ENCODE measurements around the gene RTN4R. TPM values are rescaled to one million over a fixed set of nuclear protein-coding genes. Genes with fewer than 3 reads are reported as not detected.
A peak's percentile ranks its signal among the peaks of the same experiment; 100 is the strongest.
"Not testable (repeated sequence)": the region's sequence is repeated elsewhere in the genome, so short reads cannot be mapped to it uniquely, and the experiment has no call there.

Gene RTN4R
- total and polyA plus RNA-seq, 9 of the 15 experiments (the other 6 are each of a cell fraction or from before 2014, with no cell fraction given): 0.04 to 2.8 (median 1.4) TPM; not detected in 3

GRCh38 chr22:20289182-20290044 is 21.3 kb upstream of the RTN4R start:
- Histone ChIP-seq H4K20me1 (replicated peaks; ENCODE audit: control insufficient read depth, insufficient read depth, low read length) (peaks cover 41% of the 10 kb centered on the region), H3K4me1 (replicated peaks in 1 of 2; ENCODE audit: control insufficient read depth in 2 of 2, insufficient read depth in 2 of 2, low read length in 2 of 2) (peaks cover 0 to 33% of the 10 kb centered on the region in 2 experiments; a peak in 2 of 5 replicates), H3K27me3 (ENCODE audit: control insufficient read depth in 2 of 2, insufficient read depth in 2 of 2, low read length in 2 of 2) (peaks cover 45 to 71% of the 10 kb centered on the region in 2 experiments)
- FAIRE-seq; H3K4me3 ChIP-seq; H2AFZ ChIP-seq (ENCODE audit: low read depth, low read length); H3K27ac ChIP-seq (ENCODE audit: extremely low read depth, low read depth, low read length); H3K9me3 ChIP-seq (replicated peaks; ENCODE audit: control insufficient read depth, insufficient read depth, low read depth, low read length); BruUV-seq (replicated peaks); H3K79me2 ChIP-seq (ENCODE audit: control insufficient read depth, insufficient read depth, low read length); DNase-seq (ENCODE audit: extremely low read depth in 1 of 4, low spot score in 3 of 4); H3K4me2 ChIP-seq (ENCODE audit: insufficient read depth, low read length); H3K36me3 ChIP-seq (ENCODE audit: control insufficient read depth, insufficient read depth, low read length); CTCF ChIA-PET (ENCODE audit: low intra/inter-chr PET ratio); ATAC-seq; H3K9ac ChIP-seq (ENCODE audit: insufficient read depth in 1 of 2, low read depth in 2 of 2, low read length in 2 of 2); H3K9me1 ChIP-seq (ENCODE audit: control insufficient read depth, insufficient read depth, low read length); TF ChIP-seq ATF3 (IDR thresholded peaks at IDR 0.05): not testable (repeated sequence)
- 2% methylated on average over 22 of the region's 23 CpGs for WGBS (ENCODE audit: insufficient coverage, low coverage, missing lambda C conversion rate)
- intact Hi-C loops (cut with micrococcal nuclease): loop anchor here (10.0 kb wide), 1 partner anchor 315 kb away; no protein-coding TSS in a partner anchor
- TF ChIP-seq MCM7 (IDR thresholded peaks at IDR 0.05) (0 out of 4 replicates have a peak, but pooled peaks of 1 of the 2 experiments have one; percentile 60), MLX (CRISPR knock-in tag; conservative IDR thresholded peaks at IDR 0.05) (0 out of 4 replicates have a peak, but pooled peaks of 1 of the 2 experiments have one; percentile 49), MTF1 (CRISPR knock-in tag; IDR thresholded peaks at IDR 0.05; ENCODE audit: borderline replicate concordance) (0 out of 2 replicates have a peak, but pooled peaks have one; percentile 45), ATF3 (CRISPR knock-in tag; conservative IDR thresholded peaks at IDR 0.05) (0 out of 2 replicates have a peak, but pooled peaks have one; percentile 6), MED1 (CRISPR knock-in tag; IDR thresholded peaks at IDR 0.05; ENCODE audit: borderline replicate concordance) (0 out of 2 replicates have a peak, but pooled peaks have one; percentile 57), MCM3 (IDR thresholded peaks at IDR 0.05) (peak; percentile 59; the same call in 1 of the 2 replicates), EZH2 (IDR thresholded peaks at IDR 0.05; ENCODE audit: borderline replicate concordance, low read depth, low read length) (peak; percentile 77; the same call in 1 of the 2 replicates), ZNF263 (CRISPR knock-in tag; IDR thresholded peaks at IDR 0.05; ENCODE audit: borderline replicate concordance) (0 out of 2 replicates have a peak, but pooled peaks have one; percentile 26), KLF1 (tag; IDR thresholded peaks at IDR 0.05) (0 out of 2 replicates have a peak, but pooled peaks have one; percentile 46)
- in situ Hi-C loops (cut with MboI): loop anchor here (5.0 kb wide), 2 partner anchors 132 to 1337 kb away; no protein-coding TSS in a partner anchor
- POLR2A ChIA-PET: interaction anchor here (1.0 kb wide), 1 partner anchor 10 kb away, joined by 3 read pairs; no protein-coding TSS in a partner anchor

Data from K562 (cell line).